NCI-H82 (cell line): ENCODE measurements around the gene ACSM5.
A peak's percentile ranks its signal among the peaks of the same experiment; 100 is the strongest.

Experiments used
- DNase-seq: peaks from one replicate; lab custom pipeline; 2025; lab: John Stamatoyannopoulos, UW

The ACSM5 gene

GRCh38 chr16:20409398-20410120 lies at the start of gene ACSM5:
Gene ACSM5, plus strand, starts transcription at chr16:20409534. Its CDS starts 1,951 bp downstream, at chr16:20411485.
- no peak for DNase-seq

DNA sequence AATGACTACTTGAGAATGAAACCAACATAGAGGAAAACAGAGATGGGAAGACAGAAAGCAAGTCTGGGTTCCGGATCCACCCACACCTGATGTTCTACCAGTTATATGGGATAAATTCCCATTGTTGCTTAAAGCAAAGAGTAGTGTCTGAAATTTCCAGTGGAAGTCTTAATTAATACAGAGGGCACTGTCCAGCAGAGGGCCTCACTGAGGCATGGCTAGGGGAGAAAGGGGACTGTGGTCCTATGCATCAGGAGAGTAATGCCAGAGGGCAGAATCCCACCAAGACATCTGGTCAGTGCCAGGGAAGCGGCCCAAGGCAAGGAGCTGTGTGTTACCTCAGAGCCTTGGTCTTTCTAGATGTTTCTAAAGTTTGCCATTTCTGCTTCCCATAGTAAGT lies 49.3 kb upstream of the ACSM5 start:
- DNase-seq, result peak; percentile 28

- no peak for DNase-seq
Observed at GRCh38 chr16:20363191-20363590, 46.1 kb upstream of the ACSM5 start.

- DNase-seq, result no peak
Observed at GRCh38 chr16:20364051-20364450, 45.3 kb upstream of the ACSM5 start.

GRCh38 chr16:20369452-20370054 lies 39.8 kb upstream of the ACSM5 start:
- no peak for DNase-seq

DNA sequence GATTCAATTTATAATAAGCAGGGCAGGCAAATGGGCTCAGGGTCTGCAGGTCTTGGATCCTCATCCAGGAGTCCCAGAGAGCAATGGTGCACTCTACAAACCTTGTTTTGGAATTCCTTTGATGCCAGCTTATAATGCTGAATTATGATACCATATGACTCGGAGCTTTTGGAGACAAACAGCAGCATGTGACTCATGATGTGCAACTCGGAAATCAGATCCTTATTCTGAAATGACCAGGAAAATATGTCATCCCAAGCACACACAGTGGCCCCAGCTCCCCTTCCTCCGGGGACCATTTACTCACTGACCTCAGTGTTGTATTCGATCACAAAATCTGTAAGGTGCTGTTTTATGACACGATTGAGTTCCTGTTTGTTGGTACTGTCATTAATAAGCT lies 36.6 kb upstream of the ACSM5 start:
- DNase-seq, result no peak

- DNase-seq, result no peak
Observed at GRCh38 chr16:20377181-20377580, 32.2 kb upstream of the ACSM5 start.

DNA sequence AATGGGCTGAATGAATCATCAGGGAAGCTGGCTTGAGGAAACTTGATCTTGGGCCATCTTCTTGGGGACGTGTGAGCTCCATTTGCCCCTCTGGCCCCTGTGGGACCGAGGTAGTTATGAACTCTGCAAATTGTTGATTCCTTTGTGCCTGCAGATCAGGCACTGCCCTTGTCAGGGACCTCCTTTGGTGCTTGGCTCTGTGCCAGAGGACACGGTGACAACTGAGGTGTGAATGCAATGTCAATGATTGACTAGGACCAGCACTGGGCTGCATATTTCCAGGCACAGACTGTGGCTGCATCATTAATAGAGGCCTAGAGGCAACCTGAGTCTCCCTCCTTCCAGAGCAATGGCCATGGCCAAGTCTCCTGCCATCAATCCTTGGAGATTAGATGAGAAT lies 28.6 kb upstream of the ACSM5 start:
- DNase-seq, result no peak

DNA sequence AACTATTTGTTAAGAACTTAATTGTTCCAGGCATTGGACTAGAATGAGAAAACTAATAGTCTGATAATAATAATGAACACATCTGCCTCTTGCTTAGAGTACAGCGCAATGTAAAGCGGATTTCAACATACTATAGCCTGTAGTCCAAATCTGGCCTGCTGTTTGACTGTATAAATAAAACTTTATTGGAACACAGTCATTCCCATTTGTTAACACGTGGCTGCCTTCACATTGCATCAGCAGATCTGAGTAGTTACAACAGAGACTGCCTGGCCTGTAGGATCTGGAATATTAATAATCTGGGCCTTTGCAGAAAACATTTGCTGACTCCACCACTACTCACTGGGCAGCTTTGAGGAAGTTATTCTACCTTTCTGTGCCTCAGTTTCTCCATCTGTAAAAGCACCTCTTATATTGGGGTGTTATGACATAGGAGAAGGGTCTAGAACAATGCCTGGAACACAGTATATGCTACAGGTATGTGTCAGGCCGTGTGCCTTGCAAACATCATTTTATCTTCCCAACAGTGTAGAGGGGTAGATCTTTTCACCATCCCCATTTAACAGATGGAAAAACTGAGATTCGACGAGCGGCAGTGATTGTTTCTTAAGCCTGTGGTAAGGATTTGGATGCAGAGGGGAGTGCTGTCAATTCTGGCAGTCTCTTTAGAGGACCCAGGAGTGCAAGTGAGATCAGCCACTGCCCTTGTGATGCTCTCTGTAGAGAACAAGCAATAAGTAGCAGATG lies 27.0 kb upstream of the ACSM5 start:
- DNase-seq, result no peak

- DNase-seq, result peak; percentile 83
Observed at GRCh38 chr16:20383106-20384029, 26.0 kb upstream of the ACSM5 start.

GRCh38 chr16:20385844-20386832 lies 23.2 kb upstream of the ACSM5 start:
- DNase-seq, result peak; percentile 64

GRCh38 chr16:20387978-20388377 lies 21.4 kb upstream of the ACSM5 start:
- DNase-seq, result no peak

DNA sequence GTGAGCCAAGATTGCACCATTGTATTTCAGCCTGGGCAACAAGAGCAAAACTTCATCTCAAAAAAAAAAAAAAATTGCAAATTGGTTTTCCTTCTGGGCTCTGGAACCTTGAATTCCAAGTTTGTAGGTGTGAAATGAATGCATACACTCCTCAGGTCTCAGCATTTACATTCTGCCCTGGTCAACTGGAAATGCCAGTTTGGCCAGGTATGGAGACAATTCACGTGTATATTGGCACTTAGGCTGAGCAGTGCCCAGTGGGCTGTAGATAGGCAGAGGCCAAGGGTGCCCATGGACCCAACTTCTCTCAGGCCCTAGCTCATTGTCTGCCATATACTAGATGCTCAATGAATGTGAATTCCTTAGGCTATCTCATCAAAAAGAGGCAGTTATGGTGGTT lies 20.5 kb upstream of the ACSM5 start:
- DNase-seq, result no peak

- no peak for DNase-seq
Observed at GRCh38 chr16:20391045-20391444, 18.3 kb upstream of the ACSM5 start.

DNA sequence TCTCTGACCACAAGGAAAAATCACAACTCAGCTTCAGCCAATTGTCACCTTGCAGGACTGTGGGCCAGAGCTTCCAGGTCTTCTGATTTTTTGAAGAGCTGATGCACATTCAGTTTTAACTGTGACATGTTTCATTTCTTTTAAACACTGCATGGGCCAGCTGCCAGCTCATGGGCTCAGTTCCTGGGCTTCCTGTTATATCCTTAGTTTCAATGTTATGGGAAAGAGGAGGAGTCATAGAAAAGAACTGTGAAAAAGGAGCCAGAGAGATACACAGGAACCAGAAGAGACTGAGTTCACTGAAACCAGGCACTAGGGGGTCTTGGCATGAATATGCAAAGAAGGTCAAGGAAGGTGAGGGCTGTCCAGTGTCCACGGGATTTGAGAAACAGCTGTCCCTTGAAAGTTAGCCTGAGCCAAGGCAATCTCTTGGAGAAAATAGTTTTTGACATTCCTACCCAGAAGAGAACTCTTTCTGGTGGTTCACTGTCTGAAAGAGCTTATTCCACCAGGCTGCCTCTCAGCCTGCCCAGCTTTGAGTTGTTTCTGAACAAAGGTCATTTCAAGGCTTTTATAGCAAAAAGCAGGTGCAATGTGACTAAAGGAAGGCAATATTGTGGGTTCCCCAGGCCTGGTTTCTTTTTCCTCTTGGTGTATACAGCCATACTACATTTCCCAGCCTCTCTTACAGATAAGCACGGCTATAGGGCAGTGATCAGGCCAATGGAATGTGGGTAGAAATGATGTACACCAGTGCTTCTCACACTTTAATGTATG lies 15.3 kb upstream of the ACSM5 start:
- DNase-seq, result no peak

- no peak for DNase-seq
Observed at GRCh38 chr16:20395946-20396345, 13.4 kb upstream of the ACSM5 start.

DNA sequence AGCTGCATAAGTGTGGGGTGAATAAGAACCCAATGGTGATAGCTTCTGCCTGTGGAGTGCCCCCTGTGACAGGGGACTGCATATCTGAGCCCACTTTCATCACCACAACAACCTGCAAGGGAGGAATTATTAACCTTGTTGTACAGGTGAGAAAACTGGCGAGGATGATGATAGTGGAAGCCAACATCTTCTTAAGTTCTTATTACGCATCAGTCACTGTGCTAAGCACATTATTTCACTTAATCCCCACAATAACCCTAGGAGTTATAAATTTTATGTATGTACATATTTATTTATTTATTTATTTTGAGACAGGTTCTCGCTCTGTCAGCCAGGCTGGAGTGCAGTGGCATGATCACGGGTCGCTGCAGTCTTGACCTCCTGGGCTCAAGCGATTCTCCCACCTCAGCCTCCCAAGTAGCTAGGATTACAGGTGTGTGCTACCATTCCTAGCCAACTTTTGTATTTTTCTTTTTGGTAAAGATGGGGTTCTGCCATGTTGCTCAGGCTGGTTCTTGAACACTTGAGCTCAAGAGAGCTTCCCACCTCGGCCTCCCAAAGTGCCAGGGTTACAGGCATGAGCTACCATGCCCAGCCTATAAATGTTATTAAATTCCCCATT lies 12.4 kb upstream of the ACSM5 start:
- DNase-seq, result no peak

DNA sequence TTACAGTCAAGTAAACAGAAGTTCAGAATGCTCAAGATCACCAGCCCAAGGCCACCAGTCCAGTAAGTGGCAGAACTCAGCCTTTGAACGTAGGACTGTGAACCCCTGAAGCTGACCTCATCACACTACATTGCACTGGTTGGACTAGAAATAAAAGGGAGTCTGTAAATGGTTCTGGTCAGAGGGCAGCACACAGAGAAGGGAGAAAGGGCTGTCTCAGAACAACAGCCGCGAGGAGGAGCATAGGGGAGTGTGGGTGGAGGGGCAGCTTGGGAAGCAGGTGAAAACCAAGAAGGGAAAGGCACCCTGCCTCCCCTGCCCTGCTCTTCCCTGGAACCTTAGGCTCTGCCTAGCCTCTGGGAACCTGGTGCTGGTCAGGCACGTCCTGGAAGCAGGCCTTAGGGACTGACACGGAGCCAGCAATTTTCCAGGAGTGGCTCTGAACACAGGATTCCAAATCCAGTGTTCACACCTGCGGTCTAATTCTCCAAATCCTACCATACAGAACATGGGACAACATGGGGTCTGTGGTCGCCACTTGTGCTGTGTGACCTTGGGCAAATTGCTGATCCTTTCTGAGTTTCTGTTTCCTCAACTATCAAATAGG lies 11.8 kb upstream of the ACSM5 start:
- no peak for DNase-seq

DNA sequence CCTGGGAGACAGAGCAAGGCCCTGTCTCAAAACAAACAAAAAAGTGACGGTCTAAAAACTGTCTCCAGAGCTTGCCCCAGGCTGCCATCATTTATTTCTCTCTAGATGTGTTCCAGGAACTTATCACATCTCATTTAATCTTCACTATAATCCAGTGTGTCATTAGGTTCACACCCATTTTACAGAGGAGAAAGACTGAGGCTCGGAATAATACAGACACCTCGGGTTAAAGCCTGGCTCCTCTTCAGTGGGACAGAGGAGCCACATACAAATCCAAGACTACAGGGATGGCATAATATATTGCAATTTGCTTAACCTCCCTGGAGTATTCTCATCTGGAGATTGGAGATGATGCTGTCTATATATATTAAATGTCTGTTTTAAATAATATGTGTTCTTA lies 10.7 kb upstream of the ACSM5 start:
- no peak for DNase-seq
